GM19372 (cell line): Measurements from ENCODE around the gene PDE4D.

ENCODE experiments used
- ATAC-seq: cut with Tn5 transposase; IDR thresholded peaks from one replicate; pipeline ENCODE4 v1.9.1; 2021; ENCODE audit warnings: mild to moderate bottlenecking, low read depth, moderate library complexity; ENCODE audit not compliant: unreplicated experiment

Gene PDE4D

GRCh38 chr5:59893429-59894227, at the start of gene PDE4D:
Gene PDE4D, minus strand, starts transcription at chr5:59893726.
- no peak for ATAC-seq

- no peak for ATAC-seq
Measured at GRCh38 chr5:59937633-59938032, 44.1 kb upstream of the PDE4D start.

GRCh38 chr5:59923465-59923864, 29.9 kb upstream of the PDE4D start:
- ATAC-seq = no peak

- no peak for ATAC-seq
Measured at GRCh38 chr5:59922220-59922619, 28.7 kb upstream of the PDE4D start.

GRCh38 chr5:59921816-59922215, 28.3 kb upstream of the PDE4D start:
- no peak for ATAC-seq

GRCh38 chr5:59919484-59919883, 26.0 kb upstream of the PDE4D start:
- ATAC-seq = no peak

- no peak for ATAC-seq
Measured at GRCh38 chr5:59917121-59917520, 23.6 kb upstream of the PDE4D start.

GRCh38 chr5:59905188-59905587, 11.7 kb upstream of the PDE4D start:
- ATAC-seq = no peak

- ATAC-seq = no peak
Measured at GRCh38 chr5:59897075-59897474, 3.5 kb upstream of the PDE4D start.

GRCh38 chr5:59891962-59892643, 1.4 kb downstream of the PDE4D start:
- no peak for ATAC-seq

- no peak for ATAC-seq
Measured at GRCh38 chr5:59887274-59887673, 6.3 kb downstream of the PDE4D start.

- no peak for ATAC-seq
Measured at GRCh38 chr5:59874675-59875074, 18.9 kb downstream of the PDE4D start.

GRCh38 chr5:59873113-59873512, 20.4 kb downstream of the PDE4D start:
- no peak for ATAC-seq

- ATAC-seq = no peak
Measured at GRCh38 chr5:59866661-59867060, 26.9 kb downstream of the PDE4D start.

- ATAC-seq = no peak
Measured at GRCh38 chr5:59864718-59865117, 28.8 kb downstream of the PDE4D start.

- ATAC-seq = no peak
Measured at GRCh38 chr5:59863777-59864176, 29.7 kb downstream of the PDE4D start.

GRCh38 chr5:59856358-59856757, 37.2 kb downstream of the PDE4D start:
- no peak for ATAC-seq

GRCh38 chr5:59850766-59851165, 42.8 kb downstream of the PDE4D start:
- no peak for ATAC-seq

- ATAC-seq = no peak
Measured at GRCh38 chr5:59847586-59847985, 45.9 kb downstream of the PDE4D start.

GRCh38 chr5:59845730-59846129, 47.8 kb downstream of the PDE4D start:
- no peak for ATAC-seq

- ATAC-seq = no peak
Measured at GRCh38 chr5:59843511-59844213, 49.9 kb downstream of the PDE4D start.
